22Rv1 (cell line): ENCODE measurements around the gene NKD1.

Experiments used
- ZFX ChIP-seq: fragments of 450-650 bp; IDR thresholded peaks from 2 replicates; pipeline ENCODE4 v1.6.1; 2017; ENCODE audit warnings: antibody characterized with exemption, borderline replicate concordance
- TF ChIP-seq, protein P1 (sequence below): fragments of 450-650 bp; IDR thresholded peaks from 2 replicates; pipeline ENCODE4 v1.5.1; 2017; ENCODE audit warnings: mild to moderate bottlenecking

DNA sequence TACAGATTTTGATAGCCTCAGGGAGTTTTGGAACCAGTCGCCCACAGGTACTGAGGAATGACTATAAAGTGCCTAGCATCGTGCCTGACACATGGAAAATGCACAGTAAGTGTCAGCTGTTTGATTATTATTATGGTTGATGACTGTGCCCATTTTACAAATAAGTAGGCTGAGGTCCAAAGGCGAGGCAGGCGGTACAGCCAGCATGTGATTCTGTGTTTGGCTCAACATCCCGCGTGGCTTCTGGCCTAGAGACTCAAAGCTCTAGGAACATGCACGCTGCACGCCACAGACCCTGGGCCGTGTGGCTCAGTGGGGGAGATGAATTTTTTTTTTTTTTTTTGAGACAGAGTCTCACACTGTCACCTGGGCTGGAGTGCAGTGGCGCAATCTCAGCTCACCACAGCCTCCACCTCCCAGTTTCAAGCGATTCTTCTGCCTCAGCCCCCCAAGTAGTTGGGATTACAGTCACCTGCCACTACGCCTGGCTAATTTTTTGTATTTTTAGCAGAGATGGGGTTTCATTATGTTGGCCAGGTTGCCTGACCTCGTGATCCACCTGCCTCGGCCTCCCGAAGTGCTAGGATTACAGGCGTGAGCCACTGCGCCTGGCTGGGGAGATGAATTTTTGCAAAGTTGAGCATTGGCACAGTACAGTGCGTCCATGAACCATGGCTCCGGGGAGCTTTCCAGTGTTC is 57.7 kb downstream of the NKD1 start:
- TF ChIP-seq, protein P1, sequence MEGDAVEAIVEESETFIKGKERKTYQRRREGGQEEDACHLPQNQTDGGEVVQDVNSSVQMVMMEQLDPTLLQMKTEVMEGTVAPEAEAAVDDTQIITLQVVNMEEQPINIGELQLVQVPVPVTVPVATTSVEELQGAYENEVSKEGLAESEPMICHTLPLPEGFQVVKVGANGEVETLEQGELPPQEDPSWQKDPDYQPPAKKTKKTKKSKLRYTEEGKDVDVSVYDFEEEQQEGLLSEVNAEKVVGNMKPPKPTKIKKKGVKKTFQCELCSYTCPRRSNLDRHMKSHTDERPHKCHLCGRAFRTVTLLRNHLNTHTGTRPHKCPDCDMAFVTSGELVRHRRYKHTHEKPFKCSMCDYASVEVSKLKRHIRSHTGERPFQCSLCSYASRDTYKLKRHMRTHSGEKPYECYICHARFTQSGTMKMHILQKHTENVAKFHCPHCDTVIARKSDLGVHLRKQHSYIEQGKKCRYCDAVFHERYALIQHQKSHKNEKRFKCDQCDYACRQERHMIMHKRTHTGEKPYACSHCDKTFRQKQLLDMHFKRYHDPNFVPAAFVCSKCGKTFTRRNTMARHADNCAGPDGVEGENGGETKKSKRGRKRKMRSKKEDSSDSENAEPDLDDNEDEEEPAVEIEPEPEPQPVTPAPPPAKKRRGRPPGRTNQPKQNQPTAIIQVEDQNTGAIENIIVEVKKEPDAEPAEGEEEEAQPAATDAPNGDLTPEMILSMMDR: no peak
- no peak for TF ChIP-seq ZFX
